Measurements from ENCODE around the gene KCNMA1.

KCNMA1 gene

GRCh38 chr10:77317221-77317620 lies 320.4 kb downstream of the KCNMA1 start:
- Histone ChIP-seq H3K18ac (ENCODE audit: low read length) (no peak overlapping the region), H3K27me3 (ENCODE audit: control insufficient read depth in 3 of 3, insufficient read depth in 3 of 3, low read depth in 1 of 3, low read length in 3 of 3) (no peaks in the 10 kb centered on the region), H3K27ac (replicated peaks; ENCODE audit: low read length) (no peak overlapping the region), H3K4ac (ENCODE audit: low read length) (no peak overlapping the region), H4K8ac (ENCODE audit: low read depth, low read length) (no peak overlapping the region), H3K4me2 (ENCODE audit: insufficient read depth, low read length, poor library complexity, severe bottlenecking) (no peak overlapping the region), H3K9me3 (replicated peaks in 1 of 2; ENCODE audit: control insufficient read depth in 2 of 2, insufficient read depth in 1 of 2, low read depth in 1 of 2, low read length in 2 of 2) (no peaks in the 10 kb centered on the region), H3K9ac (ENCODE audit: low read depth, low read length, poor library complexity) (no peak overlapping the region), H2BK5ac (ENCODE audit: low read length) (no peak overlapping the region), H3K36me3 (replicated peaks in 1 of 2; ENCODE audit: control insufficient read depth in 2 of 2, insufficient read depth in 2 of 2, low read length in 2 of 2) (no peaks in the 10 kb centered on the region), H2AK5ac (ENCODE audit: low read depth, low read length) (no peak overlapping the region), H2BK120ac (ENCODE audit: low read depth, low read length) (no peak overlapping the region), H2BK12ac (ENCODE audit: low read length) (no peak overlapping the region), H4K91ac (ENCODE audit: low read depth, low read length, poor library complexity) (no peak overlapping the region), H2BK15ac (ENCODE audit: low read length) (no peak overlapping the region), H3K79me1 (ENCODE audit: low read depth, low read length) (no peaks in the 10 kb centered on the region), H3K23ac (ENCODE audit: low read depth, low read length, poor library complexity) (no peak overlapping the region), H3K4me3 (ENCODE audit: low read length in 2 of 2) (no peak overlapping the region), H3K4me1 (ENCODE audit: control insufficient read depth in 2 of 2, insufficient read depth in 1 of 2, low read depth in 1 of 2, low read length in 2 of 2) (peaks cover 0 to 3% of the 10 kb centered on the region in 2 donors), H3K14ac (ENCODE audit: low read length) (no peak overlapping the region), H2AFZ (ENCODE audit: low read length) (no peak overlapping the region)
- DNase-seq (ENCODE audit: low spot score), result no peak
- no CpG with 5 or more reads among the region's 5 CpGs for WGBS, 2 donors (ENCODE audit: extremely low coverage in 2 of 2, insufficient read length in 2 of 2, insufficient replicate concordance in 1 of 2)

DNA sequence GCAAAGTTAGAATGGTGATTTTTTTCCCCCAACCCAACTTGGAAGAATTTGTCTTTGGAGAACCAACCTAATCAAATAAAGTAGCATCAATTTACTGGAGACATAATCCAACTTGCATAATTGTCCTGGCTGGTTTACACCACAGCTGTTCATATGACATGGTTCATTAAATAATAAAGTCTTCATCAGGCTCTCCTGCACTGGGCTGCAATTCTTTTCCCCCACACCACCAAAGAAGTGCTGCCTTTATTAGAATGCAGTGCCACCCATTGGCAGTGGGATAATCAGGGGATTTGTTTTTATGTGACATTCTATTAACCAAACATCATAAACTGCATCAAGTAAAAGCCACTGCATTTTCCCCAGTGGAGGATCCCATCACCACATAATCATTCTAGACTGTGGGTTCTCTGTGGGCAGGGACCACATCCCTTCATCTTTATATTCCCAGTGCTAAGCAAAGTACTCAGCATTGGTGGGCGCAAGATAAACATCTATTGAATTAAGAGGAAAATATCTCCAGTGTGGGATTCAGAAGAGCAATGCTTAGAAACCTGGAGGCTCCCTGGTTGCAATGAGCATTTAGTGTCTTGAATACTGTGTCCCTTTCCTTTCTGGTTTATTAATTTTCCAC lies 322.0 kb downstream of the KCNMA1 start:
- H3K9ac ChIP-seq (ENCODE audit: low read depth, low read length, poor library complexity), result no peak overlapping the region
- no peak overlapping the region for H2BK120ac ChIP-seq (ENCODE audit: low read depth, low read length)
- no peaks in the 10 kb centered on the region for H3K36me3 ChIP-seq (replicated peaks in 1 of 2; ENCODE audit: control insufficient read depth in 2 of 2, insufficient read depth in 2 of 2, low read length in 2 of 2)
- no peak overlapping the region for H2BK5ac ChIP-seq (ENCODE audit: low read length)
- no CpG with 5 or more reads among the region's 1 CpG for WGBS, 2 donors (ENCODE audit: extremely low coverage in 2 of 2, insufficient read length in 2 of 2, insufficient replicate concordance in 1 of 2)
- no peak overlapping the region for H2BK15ac ChIP-seq (ENCODE audit: low read length)
- peaks cover 0 to 7% of the 10 kb centered on the region in 2 donors for H3K4me1 ChIP-seq (ENCODE audit: control insufficient read depth in 2 of 2, insufficient read depth in 1 of 2, low read depth in 1 of 2, low read length in 2 of 2)
- H3K23ac ChIP-seq (ENCODE audit: low read depth, low read length, poor library complexity), result no peak overlapping the region
- no peak overlapping the region for H3K4ac ChIP-seq (ENCODE audit: low read length)
- no peak overlapping the region for H2AFZ ChIP-seq (ENCODE audit: low read length)
- no peak overlapping the region for H4K91ac ChIP-seq (ENCODE audit: low read depth, low read length, poor library complexity)
- H3K4me3 ChIP-seq (ENCODE audit: low read length in 2 of 2), result no peak overlapping the region
- H3K27me3 ChIP-seq (ENCODE audit: control insufficient read depth in 3 of 3, insufficient read depth in 3 of 3, low read depth in 1 of 3, low read length in 3 of 3), result no peaks in the 10 kb centered on the region
- H3K27ac ChIP-seq (replicated peaks; ENCODE audit: low read length), result no peak overlapping the region
- no peaks in the 10 kb centered on the region for H3K9me3 ChIP-seq (replicated peaks in 1 of 2; ENCODE audit: control insufficient read depth in 2 of 2, insufficient read depth in 1 of 2, low read depth in 1 of 2, low read length in 2 of 2)
- no peak overlapping the region for H4K8ac ChIP-seq (ENCODE audit: low read depth, low read length)
- H3K14ac ChIP-seq (ENCODE audit: low read length), result no peak overlapping the region
- H3K4me2 ChIP-seq (ENCODE audit: insufficient read depth, low read length, poor library complexity, severe bottlenecking), result no peak overlapping the region
- no peak overlapping the region for H3K18ac ChIP-seq (ENCODE audit: low read length)
- DNase-seq (ENCODE audit: low spot score), result no peak
- H2AK5ac ChIP-seq (ENCODE audit: low read depth, low read length), result no peak overlapping the region
- H2BK12ac ChIP-seq (ENCODE audit: low read length), result no peak overlapping the region
- no peaks in the 10 kb centered on the region for H3K79me1 ChIP-seq (ENCODE audit: low read depth, low read length)

GRCh38 chr10:77313066-77313750 lies 324.4 kb downstream of the KCNMA1 start:
- Histone ChIP-seq H2BK120ac (ENCODE audit: low read depth, low read length) (no peak overlapping the region), H3K9ac (ENCODE audit: low read depth, low read length, poor library complexity) (no peak overlapping the region), H3K9me3 (replicated peaks in 1 of 2; ENCODE audit: control insufficient read depth in 2 of 2, insufficient read depth in 1 of 2, low read depth in 1 of 2, low read length in 2 of 2) (no peaks in the 10 kb centered on the region), H3K79me1 (ENCODE audit: low read depth, low read length) (no peaks in the 10 kb centered on the region), H4K8ac (ENCODE audit: low read depth, low read length) (no peak overlapping the region), H2BK12ac (ENCODE audit: low read length) (no peak overlapping the region), H3K4me3 (ENCODE audit: low read length in 2 of 2) (no peak overlapping the region), H3K4me1 (ENCODE audit: control insufficient read depth in 2 of 2, insufficient read depth in 1 of 2, low read depth in 1 of 2, low read length in 2 of 2) (peaks cover 0 to 7% of the 10 kb centered on the region in 2 donors), H2BK5ac (ENCODE audit: low read length) (no peak overlapping the region), H3K4me2 (ENCODE audit: insufficient read depth, low read length, poor library complexity, severe bottlenecking) (no peak overlapping the region), H3K23ac (ENCODE audit: low read depth, low read length, poor library complexity) (no peak overlapping the region), H2BK15ac (ENCODE audit: low read length) (no peak overlapping the region), H4K91ac (ENCODE audit: low read depth, low read length, poor library complexity) (no peak overlapping the region), H3K18ac (ENCODE audit: low read length) (no peak overlapping the region), H3K4ac (ENCODE audit: low read length) (no peak overlapping the region), H3K14ac (ENCODE audit: low read length) (no peak overlapping the region), H3K27ac (replicated peaks; ENCODE audit: low read length) (no peak overlapping the region), H2AFZ (ENCODE audit: low read length) (no peak overlapping the region), H3K36me3 (replicated peaks in 1 of 2; ENCODE audit: control insufficient read depth in 2 of 2, insufficient read depth in 2 of 2, low read length in 2 of 2) (no peaks in the 10 kb centered on the region), H2AK5ac (ENCODE audit: low read depth, low read length) (no peak overlapping the region), H3K27me3 (ENCODE audit: control insufficient read depth in 3 of 3, insufficient read depth in 3 of 3, low read depth in 1 of 3, low read length in 3 of 3) (no peaks in the 10 kb centered on the region)
- WGBS, 2 donors (ENCODE audit: extremely low coverage in 2 of 2, insufficient read length in 2 of 2, insufficient replicate concordance in 1 of 2), result no CpG with 5 or more reads among the region's 13 CpGs
- DNase-seq (ENCODE audit: low spot score), result no peak

- Histone ChIP-seq H3K9ac (ENCODE audit: low read depth, low read length, poor library complexity) (no peak overlapping the region), H4K91ac (ENCODE audit: low read depth, low read length, poor library complexity) (no peak overlapping the region), H3K23ac (ENCODE audit: low read depth, low read length, poor library complexity) (no peak overlapping the region), H3K27ac (replicated peaks; ENCODE audit: low read length) (no peak overlapping the region), H3K27me3 (ENCODE audit: control insufficient read depth in 3 of 3, insufficient read depth in 3 of 3, low read depth in 1 of 3, low read length in 3 of 3) (no peaks in the 10 kb centered on the region), H2BK5ac (ENCODE audit: low read length) (no peak overlapping the region), H2BK15ac (ENCODE audit: low read length) (no peak overlapping the region), H2AK5ac (ENCODE audit: low read depth, low read length) (no peak overlapping the region), H2AFZ (ENCODE audit: low read length) (no peak overlapping the region), H3K4me2 (ENCODE audit: insufficient read depth, low read length, poor library complexity, severe bottlenecking) (no peak overlapping the region), H2BK12ac (ENCODE audit: low read length) (no peak overlapping the region), H3K36me3 (replicated peaks in 1 of 2; ENCODE audit: control insufficient read depth in 2 of 2, insufficient read depth in 2 of 2, low read length in 2 of 2) (no peaks in the 10 kb centered on the region), H4K8ac (ENCODE audit: low read depth, low read length) (no peak overlapping the region), H3K14ac (ENCODE audit: low read length) (no peak overlapping the region), H3K4me3 (ENCODE audit: low read length in 2 of 2) (no peak overlapping the region), H3K4me1 (ENCODE audit: control insufficient read depth in 2 of 2, insufficient read depth in 1 of 2, low read depth in 1 of 2, low read length in 2 of 2) (peaks cover 0 to 7% of the 10 kb centered on the region in 2 donors), H3K9me3 (replicated peaks in 1 of 2; ENCODE audit: control insufficient read depth in 2 of 2, insufficient read depth in 1 of 2, low read depth in 1 of 2, low read length in 2 of 2) (no peaks in the 10 kb centered on the region), H3K4ac (ENCODE audit: low read length) (no peak overlapping the region), H3K79me1 (ENCODE audit: low read depth, low read length) (no peaks in the 10 kb centered on the region), H3K18ac (ENCODE audit: low read length) (no peak overlapping the region), H2BK120ac (ENCODE audit: low read depth, low read length) (no peak overlapping the region)
- peak; percentile 54 for DNase-seq (ENCODE audit: low spot score)
- no CpG with 5 or more reads among the region's 2 CpGs for WGBS, 2 donors (ENCODE audit: extremely low coverage in 2 of 2, insufficient read length in 2 of 2, insufficient replicate concordance in 1 of 2)
Observed at GRCh38 chr10:77311186-77311585, 326.4 kb downstream of the KCNMA1 start.

Measured in neuronal stem cell (in vitro differentiated cells).